NT2/D1 (cell line): Measurements from ENCODE around the gene CMC1.

ENCODE experiments used
- SUZ12 ChIP-seq: IDR thresholded peaks from 2 replicates; pipeline ENCODE4 v1.6.1; 2011; ENCODE audit not compliant: insufficient read length, insufficient read depth; ENCODE audit errors: extremely low read depth
- YY1 ChIP-seq: IDR thresholded peaks from 2 replicates; pipeline ENCODE4 v1.6.1; 2011; ENCODE audit not compliant: insufficient read length, insufficient read depth
- ZNF274 ChIP-seq: IDR thresholded peaks from 2 replicates; pipeline ENCODE4 v1.6.1; 2011; ENCODE audit warnings: mild to moderate bottlenecking, low read depth, low read length

GRCh38 chr3:28335246-28335645 is 93.8 kb downstream of the CMC1 start:
- no peak for TF ChIP-seq YY1
- TF ChIP-seq SUZ12 = no peak
- no peak for TF ChIP-seq ZNF274
